ENCODE results near the gene PITPNC1. TPM values are rescaled to one million over a fixed set of nuclear protein-coding genes. Genes with fewer than 3 reads are reported as not detected.
A peak's percentile ranks its signal among the peaks of the same experiment; 100 is the strongest.

PITPNC1 gene
- total RNA-seq, 1 experiment from 2014 or later, result 6.9 TPM

DNA sequence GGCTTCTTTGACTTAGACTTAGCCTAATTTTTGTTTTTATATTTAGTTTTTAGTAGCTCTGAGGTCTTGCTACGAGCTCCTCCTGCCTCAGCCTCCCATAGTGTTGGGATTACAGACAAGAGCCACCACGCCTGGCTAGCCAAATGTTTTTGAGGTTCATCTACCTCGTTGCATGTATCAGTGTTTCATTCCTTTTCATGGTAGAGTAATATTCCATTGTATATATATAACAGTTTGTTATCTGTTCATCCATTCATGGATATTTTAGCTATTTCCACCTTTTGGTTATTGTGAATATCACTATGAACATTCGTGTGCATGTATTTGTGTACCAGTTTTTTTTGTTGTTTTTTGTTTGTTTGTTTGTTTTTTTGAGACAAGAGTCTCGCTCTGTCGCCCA is 352.8 kb downstream of the PITPNC1 start:
- H3K4me3 Mint-ChIP-seq (ENCODE audit: low read depth, unreplicated experiment), result no peak overlapping the region
- intact Hi-C loops (cut with micrococcal nuclease; ENCODE audit: unreplicated experiment), result no loop called here
- H3K27me3 Mint-ChIP-seq (ENCODE audit: unreplicated experiment), result no peaks in the 10 kb centered on the region
- BruUV-seq (replicated peaks), result no TSS peak
- peaks cover 5% of the 10 kb centered on the region for H3K9me3 Mint-ChIP-seq (ENCODE audit: low read depth, unreplicated experiment)
- H3K36me3 Mint-ChIP-seq (ENCODE audit: insufficient read depth, unreplicated experiment), result peaks cover 50% of the 10 kb centered on the region
- TF ChIP-seq, protein P1, sequence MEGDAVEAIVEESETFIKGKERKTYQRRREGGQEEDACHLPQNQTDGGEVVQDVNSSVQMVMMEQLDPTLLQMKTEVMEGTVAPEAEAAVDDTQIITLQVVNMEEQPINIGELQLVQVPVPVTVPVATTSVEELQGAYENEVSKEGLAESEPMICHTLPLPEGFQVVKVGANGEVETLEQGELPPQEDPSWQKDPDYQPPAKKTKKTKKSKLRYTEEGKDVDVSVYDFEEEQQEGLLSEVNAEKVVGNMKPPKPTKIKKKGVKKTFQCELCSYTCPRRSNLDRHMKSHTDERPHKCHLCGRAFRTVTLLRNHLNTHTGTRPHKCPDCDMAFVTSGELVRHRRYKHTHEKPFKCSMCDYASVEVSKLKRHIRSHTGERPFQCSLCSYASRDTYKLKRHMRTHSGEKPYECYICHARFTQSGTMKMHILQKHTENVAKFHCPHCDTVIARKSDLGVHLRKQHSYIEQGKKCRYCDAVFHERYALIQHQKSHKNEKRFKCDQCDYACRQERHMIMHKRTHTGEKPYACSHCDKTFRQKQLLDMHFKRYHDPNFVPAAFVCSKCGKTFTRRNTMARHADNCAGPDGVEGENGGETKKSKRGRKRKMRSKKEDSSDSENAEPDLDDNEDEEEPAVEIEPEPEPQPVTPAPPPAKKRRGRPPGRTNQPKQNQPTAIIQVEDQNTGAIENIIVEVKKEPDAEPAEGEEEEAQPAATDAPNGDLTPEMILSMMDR (IDR thresholded peaks at IDR 0.05; ENCODE audit: unreplicated experiment), result no peak
- CTCF ChIA-PET, result no interaction called here
- DNase-seq, result no peak
- no peak overlapping the region for H3K27ac Mint-ChIP-seq (ENCODE audit: unreplicated experiment)
- peaks cover 8% of the 10 kb centered on the region for H3K4me1 Mint-ChIP-seq (ENCODE audit: low read depth, unreplicated experiment)

DNA sequence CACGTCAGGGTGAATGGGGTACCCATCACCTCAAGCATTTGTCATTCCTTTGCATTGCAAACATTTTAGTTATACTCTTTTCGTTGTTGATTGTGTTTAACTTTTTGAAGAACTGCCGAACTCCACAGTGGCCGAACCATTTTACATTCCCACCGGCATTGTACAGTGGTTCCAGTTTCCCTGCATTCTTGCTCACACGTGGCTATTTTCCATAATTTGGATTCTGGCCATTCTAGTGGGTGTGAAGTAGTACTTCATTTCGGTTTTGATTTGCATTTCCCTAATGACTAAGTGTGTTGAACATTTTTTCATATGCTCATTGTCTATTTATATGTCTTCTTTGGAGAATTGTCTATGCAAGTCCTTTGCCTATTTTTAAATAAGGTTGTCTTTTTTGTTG is 353.6 kb downstream of the PITPNC1 start:
- intact Hi-C loops (cut with micrococcal nuclease; ENCODE audit: unreplicated experiment), result no loop called here
- CTCF ChIA-PET, result no interaction called here
- Mint-ChIP-seq H3K27me3 (ENCODE audit: unreplicated experiment) (no peaks in the 10 kb centered on the region), H3K27ac (ENCODE audit: unreplicated experiment) (no peak overlapping the region), H3K4me1 (ENCODE audit: low read depth, unreplicated experiment) (peaks cover 8% of the 10 kb centered on the region), H3K9me3 (ENCODE audit: low read depth, unreplicated experiment) (peaks cover 5% of the 10 kb centered on the region), H3K4me3 (ENCODE audit: low read depth, unreplicated experiment) (no peak overlapping the region), H3K36me3 (ENCODE audit: insufficient read depth, unreplicated experiment) (peaks cover 50% of the 10 kb centered on the region)
- TF ChIP-seq, protein P1 (IDR thresholded peaks at IDR 0.05; ENCODE audit: unreplicated experiment), result no peak
- no peak for DNase-seq
- BruUV-seq (replicated peaks), result no TSS peak

DNA sequence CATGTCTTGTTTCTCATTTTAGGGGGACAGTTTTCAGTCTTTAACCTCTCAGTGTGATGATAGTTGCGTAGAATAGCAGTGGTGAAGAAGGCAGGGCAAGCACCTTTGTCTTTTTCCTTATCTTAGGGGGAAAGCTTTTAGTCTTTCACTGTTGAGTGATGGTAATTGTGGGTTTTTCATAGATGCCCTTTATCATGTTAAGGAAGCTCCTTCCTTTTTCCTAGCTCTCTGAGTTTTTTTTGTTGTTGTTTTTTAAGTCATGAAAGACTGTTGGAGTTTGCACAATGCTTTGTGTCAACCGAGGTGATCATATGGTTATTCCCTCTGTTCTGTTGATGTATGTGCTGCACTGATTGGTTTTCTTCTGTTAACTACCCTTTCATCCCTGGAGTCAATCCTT is 356.4 kb downstream of the PITPNC1 start:
- DNase-seq, result no peak
- TF ChIP-seq, protein P1 (IDR thresholded peaks at IDR 0.05; ENCODE audit: unreplicated experiment), result no peak
- CTCF ChIA-PET, result no interaction called here
- peak overlapping the region; percentile 40 for H3K27ac Mint-ChIP-seq (ENCODE audit: unreplicated experiment)
- peaks cover 67% of the 10 kb centered on the region for H3K36me3 Mint-ChIP-seq (ENCODE audit: insufficient read depth, unreplicated experiment)
- H3K4me3 Mint-ChIP-seq (ENCODE audit: low read depth, unreplicated experiment), result no peak overlapping the region
- no TSS peak for BruUV-seq (replicated peaks)
- H3K27me3 Mint-ChIP-seq (ENCODE audit: unreplicated experiment), result no peaks in the 10 kb centered on the region
- H3K4me1 Mint-ChIP-seq (ENCODE audit: low read depth, unreplicated experiment), result peaks cover 8% of the 10 kb centered on the region
- intact Hi-C loops (cut with micrococcal nuclease; ENCODE audit: unreplicated experiment), result no loop called here
- H3K9me3 Mint-ChIP-seq (ENCODE audit: low read depth, unreplicated experiment), result peaks cover 4% of the 10 kb centered on the region

DNA sequence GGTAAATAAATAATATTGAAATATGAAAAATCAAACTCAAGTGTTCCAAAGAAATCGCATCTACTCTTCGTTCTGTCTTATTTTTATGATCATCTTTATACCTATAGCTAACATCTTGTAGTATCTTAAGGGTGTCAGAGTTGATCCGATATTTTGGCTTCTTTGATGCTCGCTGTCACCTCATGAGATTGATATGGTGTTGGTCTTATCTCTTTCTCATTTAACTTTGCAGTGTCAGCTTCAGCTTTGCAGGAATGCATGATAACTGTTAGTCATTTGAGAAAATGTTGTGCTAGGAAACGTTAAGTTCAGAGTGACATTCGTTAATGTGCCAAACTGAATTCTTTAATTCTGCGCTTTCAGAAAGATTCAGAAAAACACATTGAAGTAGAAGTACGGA is 360.1 kb downstream of the PITPNC1 start:
- intact Hi-C loops (cut with micrococcal nuclease; ENCODE audit: unreplicated experiment), result no loop called here
- Mint-ChIP-seq H3K4me3 (ENCODE audit: low read depth, unreplicated experiment) (no peak overlapping the region), H3K27ac (ENCODE audit: unreplicated experiment) (no peak overlapping the region), H3K4me1 (ENCODE audit: low read depth, unreplicated experiment) (peaks cover 8% of the 10 kb centered on the region), H3K36me3 (ENCODE audit: insufficient read depth, unreplicated experiment) (peaks cover 65% of the 10 kb centered on the region), H3K27me3 (ENCODE audit: unreplicated experiment) (no peaks in the 10 kb centered on the region), H3K9me3 (ENCODE audit: low read depth, unreplicated experiment) (no peaks in the 10 kb centered on the region)
- DNase-seq, result no peak
- BruUV-seq (replicated peaks), result no TSS peak
- TF ChIP-seq, protein P1 (IDR thresholded peaks at IDR 0.05; ENCODE audit: unreplicated experiment), result no peak
- CTCF ChIA-PET, result no interaction called here

Data from Calu3 (cell line).